Nephron progenitor cell (in vitro differentiated cells): Measurements from ENCODE around the gene DRD4.

Experiments used
- DNase-seq: peaks from one replicate; pipeline ENCODE4 v3.0.0; 2021
- H3K27ac Mint-ChIP-seq: 2 replicates; pipeline ENCODE4 v1.8.0; 2021; ENCODE audit warnings: mild to moderate bottlenecking, moderate library complexity, mixed read lengths
- H3K27me3 Mint-ChIP-seq: 2 replicates; pipeline ENCODE4 v1.8.0; 2021; ENCODE audit warnings: mild to moderate bottlenecking, low read depth, mixed read lengths; ENCODE audit not compliant: poor library complexity
- H3K36me3 Mint-ChIP-seq: 2 replicates; pipeline ENCODE4 v1.8.0; 2021; ENCODE audit warnings: low read depth, mixed read lengths
- H3K4me1 Mint-ChIP-seq: 2 replicates; pipeline ENCODE4 v1.8.0; 2021; ENCODE audit warnings: mixed read lengths
- H3K4me3 Mint-ChIP-seq: 2 replicates; pipeline ENCODE4 v1.8.0; 2021; ENCODE audit warnings: mild to moderate bottlenecking, moderate library complexity, mixed read lengths
- H3K9me3 Mint-ChIP-seq: 2 replicates; pipeline ENCODE4 v1.8.0; 2021; ENCODE audit warnings: mild to moderate bottlenecking, moderate library complexity, mixed read lengths
- TF ChIP-seq, protein P1 (sequence below): fragments of 200-600 bp; sonication (generic); IDR thresholded peaks from 2 replicates; pipeline ENCODE4 v1.5.0; 2021; ENCODE audit warnings: antibody characterized with exemption

DRD4 gene

GRCh38 chr11:659532-660085 lies 22.5 kb downstream of the DRD4 start:
- H3K4me1 Mint-ChIP-seq: no peaks in the 10 kb centered on the region
- H3K9me3 Mint-ChIP-seq: no peaks in the 10 kb centered on the region
- H3K27ac Mint-ChIP-seq: no peak overlapping the region
- peaks cover 17% of the 10 kb centered on the region for H3K36me3 Mint-ChIP-seq
- TF ChIP-seq, protein P1, sequence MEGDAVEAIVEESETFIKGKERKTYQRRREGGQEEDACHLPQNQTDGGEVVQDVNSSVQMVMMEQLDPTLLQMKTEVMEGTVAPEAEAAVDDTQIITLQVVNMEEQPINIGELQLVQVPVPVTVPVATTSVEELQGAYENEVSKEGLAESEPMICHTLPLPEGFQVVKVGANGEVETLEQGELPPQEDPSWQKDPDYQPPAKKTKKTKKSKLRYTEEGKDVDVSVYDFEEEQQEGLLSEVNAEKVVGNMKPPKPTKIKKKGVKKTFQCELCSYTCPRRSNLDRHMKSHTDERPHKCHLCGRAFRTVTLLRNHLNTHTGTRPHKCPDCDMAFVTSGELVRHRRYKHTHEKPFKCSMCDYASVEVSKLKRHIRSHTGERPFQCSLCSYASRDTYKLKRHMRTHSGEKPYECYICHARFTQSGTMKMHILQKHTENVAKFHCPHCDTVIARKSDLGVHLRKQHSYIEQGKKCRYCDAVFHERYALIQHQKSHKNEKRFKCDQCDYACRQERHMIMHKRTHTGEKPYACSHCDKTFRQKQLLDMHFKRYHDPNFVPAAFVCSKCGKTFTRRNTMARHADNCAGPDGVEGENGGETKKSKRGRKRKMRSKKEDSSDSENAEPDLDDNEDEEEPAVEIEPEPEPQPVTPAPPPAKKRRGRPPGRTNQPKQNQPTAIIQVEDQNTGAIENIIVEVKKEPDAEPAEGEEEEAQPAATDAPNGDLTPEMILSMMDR: no peak
- H3K4me3 Mint-ChIP-seq: no peak overlapping the region
- DNase-seq: no peak
- peaks cover 2% of the 10 kb centered on the region for H3K27me3 Mint-ChIP-seq

DNA sequence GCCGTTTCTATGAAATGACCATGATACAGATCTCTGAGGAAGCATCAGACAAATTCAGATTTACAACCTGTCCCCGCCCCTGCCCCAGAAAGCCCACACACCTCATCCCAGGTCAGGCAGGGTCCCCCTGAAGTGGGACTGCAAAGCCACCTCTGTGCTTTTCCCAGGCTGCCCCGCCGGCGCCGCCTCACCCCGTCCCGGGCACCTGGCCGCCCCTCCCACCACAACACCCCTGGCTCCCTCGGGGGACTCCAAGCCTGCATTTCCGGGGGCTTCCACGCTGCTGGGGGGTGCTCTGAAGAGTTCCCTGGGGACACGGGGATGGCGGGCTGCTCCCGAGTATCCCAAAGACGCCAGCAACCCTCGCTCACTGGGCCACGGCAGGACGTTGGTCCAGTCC lies 23.2 kb downstream of the DRD4 start:
- no peak for DNase-seq
- TF ChIP-seq, protein P1: no peak
- Mint-ChIP-seq H3K27me3 (peaks cover 2% of the 10 kb centered on the region), H3K9me3 (no peaks in the 10 kb centered on the region), H3K4me1 (no peaks in the 10 kb centered on the region), H3K36me3 (peaks cover 20% of the 10 kb centered on the region), H3K27ac (no peak overlapping the region), H3K4me3 (no peak overlapping the region)

DNA sequence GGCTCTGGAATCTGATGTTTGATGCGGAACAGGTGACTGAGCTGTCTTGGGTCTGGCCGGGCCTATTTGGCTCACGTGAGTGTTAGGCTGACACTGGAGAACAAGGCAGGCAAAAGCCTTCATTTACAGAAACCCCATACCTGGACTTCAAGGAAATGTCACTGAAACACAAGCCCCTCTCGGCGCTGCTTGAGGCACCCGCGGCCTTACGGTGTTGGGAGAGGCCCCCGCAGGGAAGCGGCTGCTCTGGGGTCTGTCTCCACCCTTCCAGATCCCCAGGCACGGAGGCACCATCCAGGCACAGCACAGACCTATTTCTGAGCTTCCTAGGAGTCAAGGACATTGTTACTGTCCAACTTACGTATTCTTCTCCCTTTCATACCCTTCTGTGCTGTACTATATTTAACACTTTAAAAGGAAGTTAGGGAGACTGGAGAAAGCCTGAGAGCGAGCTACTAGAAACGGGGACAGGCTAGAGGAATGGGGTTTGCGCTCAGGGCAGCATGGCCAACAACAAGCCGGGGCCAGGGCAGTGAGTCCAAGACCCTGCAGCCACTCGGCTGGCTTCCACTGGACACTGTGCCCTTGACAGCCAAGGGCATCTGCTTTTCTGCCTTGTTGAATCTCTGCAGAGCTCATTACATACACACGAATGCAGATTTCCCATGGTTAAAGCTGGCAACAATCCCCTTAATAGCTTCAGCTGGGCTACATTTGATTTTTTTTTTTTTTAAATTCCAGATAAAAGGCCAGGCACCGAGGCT lies 23.8 kb downstream of the DRD4 start:
- Mint-ChIP-seq H3K9me3 (no peaks in the 10 kb centered on the region), H3K4me1 (no peaks in the 10 kb centered on the region), H3K27ac (no peak overlapping the region), H3K36me3 (peaks cover 25% of the 10 kb centered on the region), H3K4me3 (no peak overlapping the region), H3K27me3 (peaks cover 2% of the 10 kb centered on the region)
- no peak for DNase-seq
- TF ChIP-seq, protein P1: no peak

DNA sequence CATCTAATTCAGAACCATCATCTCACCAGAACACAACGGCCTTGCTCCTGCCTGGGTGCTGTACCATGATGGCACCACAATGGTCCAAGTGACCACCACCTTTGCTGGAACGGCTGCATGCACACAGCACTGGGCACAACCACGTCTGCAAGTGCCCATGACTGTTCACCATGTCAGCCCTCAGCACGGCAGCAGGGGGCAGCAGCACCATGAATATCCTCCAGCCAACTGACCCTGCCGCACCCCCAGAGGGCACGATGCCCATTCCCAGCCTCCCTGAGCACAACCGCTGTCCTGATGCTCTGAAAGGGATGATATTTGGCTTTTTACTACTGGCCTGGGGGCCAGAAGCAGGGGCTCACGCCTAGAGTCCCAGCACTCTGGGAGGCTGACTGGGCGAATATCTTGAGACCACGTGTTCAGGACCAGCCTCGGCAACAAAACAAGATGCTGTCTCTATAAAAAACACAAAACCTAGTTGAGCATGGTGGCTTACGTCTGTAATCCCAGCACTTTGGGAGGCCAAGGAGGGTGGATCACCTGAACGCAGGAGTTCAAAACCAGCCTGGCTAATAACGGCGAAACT lies 25.7 kb downstream of the DRD4 start:
- Mint-ChIP-seq H3K9me3 (no peaks in the 10 kb centered on the region), H3K27ac (no peak overlapping the region), H3K36me3 (peaks cover 33% of the 10 kb centered on the region), H3K4me3 (no peak overlapping the region), H3K27me3 (peaks cover 2% of the 10 kb centered on the region), H3K4me1 (no peaks in the 10 kb centered on the region)
- TF ChIP-seq, protein P1: peak; percentile 64
- peak; percentile 59 for DNase-seq

DNA sequence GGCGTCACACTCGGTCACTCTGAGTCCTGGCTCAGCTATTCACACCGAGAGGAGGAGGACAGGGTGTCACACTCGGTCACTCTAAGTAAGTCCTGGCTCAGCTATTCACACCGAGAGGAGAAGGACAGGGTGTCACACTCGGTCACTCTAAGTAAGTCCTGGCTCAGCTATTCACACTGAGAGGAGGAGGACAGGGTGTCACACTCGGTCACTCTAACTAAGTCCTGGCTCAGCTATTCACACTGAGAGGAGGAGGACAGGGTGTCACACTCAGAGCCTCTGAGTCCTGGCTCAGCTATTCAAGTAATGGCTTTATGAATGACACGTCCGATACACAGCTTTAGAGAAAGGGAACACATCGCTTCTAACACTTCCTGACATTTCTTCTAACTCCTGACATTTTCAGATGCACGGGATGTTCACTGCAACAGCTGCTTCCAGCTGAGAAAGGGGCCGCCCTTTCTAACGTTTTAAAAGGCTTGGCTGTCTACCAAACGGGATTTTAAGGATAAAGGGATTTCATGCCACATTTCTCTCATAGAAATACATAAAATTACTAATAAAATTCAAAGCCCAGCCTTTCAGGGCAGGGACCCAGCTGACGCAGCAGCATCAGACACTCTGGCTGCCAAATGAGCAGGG lies 28.1 kb downstream of the DRD4 start:
- H3K4me1 Mint-ChIP-seq: no peaks in the 10 kb centered on the region
- H3K4me3 Mint-ChIP-seq: no peak overlapping the region
- no peaks in the 10 kb centered on the region for H3K27me3 Mint-ChIP-seq
- no peaks in the 10 kb centered on the region for H3K9me3 Mint-ChIP-seq
- H3K27ac Mint-ChIP-seq: peak overlapping the region; percentile 72
- TF ChIP-seq, protein P1: no peak
- DNase-seq: no peak
- peaks cover 37% of the 10 kb centered on the region for H3K36me3 Mint-ChIP-seq
